GM12878 (cell line): ENCODE results near the gene PDE7B.

Experiments used
- EZH2 ChIP-seq: IDR thresholded peaks from 2 replicates; pipeline ENCODE4 v1.6.1; 2012; ENCODE audit warnings: low read depth, mild to moderate bottlenecking, control low read depth, inconsistent platforms, low read length, borderline replicate concordance; ENCODE audit not compliant: control insufficient read depth
- MAX ChIP-seq: IDR thresholded peaks from 2 replicates; pipeline ENCODE4 v1.6.1; 2012; ENCODE audit warnings: low read depth, low read length, improper control_type of control experiment
- NFIC ChIP-seq: IDR thresholded peaks from 2 replicates; pipeline ENCODE4 v1.6.1; 2012; ENCODE audit warnings: low read depth, mild to moderate bottlenecking, inconsistent platforms, low read length, moderate library complexity
- RAD21 ChIP-seq: IDR thresholded peaks from 2 replicates; pipeline ENCODE4 v1.6.1; 2011; ENCODE audit warnings: mild to moderate bottlenecking, low read depth, low read length, moderate library complexity; ENCODE audit not compliant: insufficient read depth
- RBBP5 ChIP-seq: fragments of 200-600 bp; sonication (generic); conservative IDR thresholded peaks from 2 replicates; pipeline ENCODE4 v1.6.1; 2016
- ZNF24 ChIP-seq: fragments of 450-650 bp; IDR thresholded peaks from 2 replicates; pipeline ENCODE4 v1.6.1; 2017; ENCODE audit warnings: antibody characterized with exemption, mild to moderate bottlenecking

GRCh38 chr6:135877666-135878065, 26.2 kb downstream of the PDE7B start:
- TF ChIP-seq EZH2 (no peak), RAD21 (no peak), NFIC (no peak), MAX (no peak), ZNF24 (no peak), RBBP5 (no peak)
